ENCODE measurements around the gene RAB11B.
"Not testable (repeated sequence)": the region's sequence is repeated elsewhere in the genome, so short reads cannot be mapped to it uniquely, and the experiment has no call there.

RAB11B gene

GRCh38 chr19:8441725-8442544 is 51.8 kb downstream of the RAB11B start:
- DNase-seq, result no peak

DNA sequence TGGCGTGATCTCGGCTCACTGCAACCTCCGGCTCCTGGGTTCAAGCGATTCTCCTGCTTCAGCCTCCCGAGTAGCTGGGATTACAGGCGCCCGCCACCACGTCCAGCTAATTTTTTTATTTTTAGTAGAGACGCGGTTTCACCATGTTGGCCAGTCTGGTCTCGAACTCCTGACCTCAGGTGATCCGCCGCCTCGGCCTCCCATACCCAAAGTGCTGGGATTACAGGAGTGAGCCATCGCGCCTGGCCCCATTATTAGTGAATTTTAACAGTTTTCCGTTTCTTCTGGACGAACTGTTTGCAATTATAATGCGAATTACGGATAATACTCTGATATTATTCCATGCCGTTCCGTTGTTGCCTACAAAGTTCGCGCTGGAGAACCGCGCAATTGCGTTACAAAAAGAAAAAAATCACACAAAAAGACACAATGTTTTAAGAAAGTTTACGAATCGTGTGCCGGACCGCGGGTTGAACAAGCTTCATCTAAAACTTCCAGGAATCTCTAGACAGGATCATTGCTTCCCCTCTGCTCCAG is 54.0 kb downstream of the RAB11B start:
- DNase-seq, result not testable (repeated sequence)

DNA sequence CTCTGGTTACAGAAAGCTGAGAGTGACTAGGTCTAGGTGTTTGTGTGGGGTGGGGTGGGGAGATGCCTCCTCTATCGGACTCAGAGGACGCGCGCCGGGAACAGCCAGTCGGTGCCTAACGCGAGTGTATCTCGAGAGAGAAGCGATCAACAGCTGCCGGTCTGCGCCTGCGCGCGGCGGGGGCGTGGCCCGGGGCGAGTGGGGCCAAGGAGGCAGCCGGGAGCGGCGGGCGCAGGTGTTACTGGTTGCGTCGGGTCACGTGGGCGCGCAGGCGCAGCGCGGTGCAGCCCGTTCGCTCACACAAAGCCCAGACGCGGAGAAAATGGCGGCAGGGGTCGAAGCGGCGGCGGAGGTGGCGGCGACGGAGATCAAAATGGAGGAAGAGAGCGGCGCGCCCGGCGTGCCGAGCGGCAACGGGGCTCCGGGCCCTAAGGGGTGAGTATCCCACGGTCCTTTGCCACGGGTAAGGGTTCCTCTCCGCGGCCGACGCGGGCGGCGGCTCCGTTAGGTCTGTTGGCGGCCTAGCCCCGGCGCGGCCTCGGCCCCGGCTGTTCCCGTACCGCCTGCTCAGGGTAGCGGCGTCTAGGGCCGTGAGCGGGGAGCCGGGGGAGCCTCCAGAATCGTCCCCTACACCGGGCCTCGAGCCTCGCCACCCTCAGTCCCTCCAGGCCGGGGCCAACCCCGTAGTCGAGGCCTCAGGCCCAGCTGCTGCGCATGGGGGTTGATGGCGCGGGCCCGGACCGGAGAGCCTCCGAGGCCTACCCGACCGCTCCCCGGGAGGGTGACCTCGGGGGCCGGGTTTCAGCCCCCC is 54.7 kb downstream of the RAB11B start, which contains the start of gene HNRNPM:
Gene HNRNPM, plus strand, starts transcription at position 299 of the 811 bp plus-strand sequence. Its CDS starts 24 bp downstream, at position 323.
- peak; percentile 95 to 98 for DNase-seq

- peak; percentile 41 to 63 for DNase-seq
Observed at GRCh38 chr19:8445488-8446001, 55.4 kb downstream of the RAB11B start.

DNA sequence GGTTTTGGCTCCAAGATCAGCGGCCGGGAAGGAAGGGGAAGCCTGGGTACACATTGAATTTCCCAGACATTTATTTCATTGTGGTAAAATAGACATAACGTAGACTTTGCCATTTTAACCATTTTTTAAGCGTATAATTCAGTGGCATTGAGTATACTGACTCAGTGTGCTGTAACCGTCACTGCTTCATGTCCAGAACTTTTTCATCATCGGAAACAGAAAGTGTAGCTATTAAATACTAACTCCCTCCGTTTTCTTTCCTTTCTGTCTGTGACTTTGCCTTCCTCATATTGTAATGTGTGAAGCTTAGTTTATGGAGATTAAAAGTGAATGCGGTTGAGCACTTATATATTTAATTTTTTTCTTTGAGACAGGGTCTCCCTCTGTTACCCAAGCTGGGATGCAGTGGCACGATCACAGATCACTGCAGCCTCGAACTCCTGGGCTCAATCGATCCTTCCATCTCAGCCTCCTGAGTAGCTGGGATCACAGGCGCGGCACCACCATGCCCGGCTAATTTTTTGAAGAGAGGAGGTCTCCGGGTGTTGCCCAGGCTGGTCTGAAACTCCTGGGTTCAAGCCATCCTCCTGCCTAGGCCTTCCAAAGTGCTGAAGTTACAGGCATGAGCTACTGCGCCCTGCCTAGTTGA is 56.0 kb downstream of the RAB11B start:
- no peak for DNase-seq

- no peak for DNase-seq
Observed at GRCh38 chr19:8449830-8450229, 59.7 kb downstream of the RAB11B start.

GRCh38 chr19:8451377-8451776 is 61.2 kb downstream of the RAB11B start:
- DNase-seq, result no peak

- DNase-seq, result no peak
Observed at GRCh38 chr19:8451885-8452284, 61.7 kb downstream of the RAB11B start.

DNA sequence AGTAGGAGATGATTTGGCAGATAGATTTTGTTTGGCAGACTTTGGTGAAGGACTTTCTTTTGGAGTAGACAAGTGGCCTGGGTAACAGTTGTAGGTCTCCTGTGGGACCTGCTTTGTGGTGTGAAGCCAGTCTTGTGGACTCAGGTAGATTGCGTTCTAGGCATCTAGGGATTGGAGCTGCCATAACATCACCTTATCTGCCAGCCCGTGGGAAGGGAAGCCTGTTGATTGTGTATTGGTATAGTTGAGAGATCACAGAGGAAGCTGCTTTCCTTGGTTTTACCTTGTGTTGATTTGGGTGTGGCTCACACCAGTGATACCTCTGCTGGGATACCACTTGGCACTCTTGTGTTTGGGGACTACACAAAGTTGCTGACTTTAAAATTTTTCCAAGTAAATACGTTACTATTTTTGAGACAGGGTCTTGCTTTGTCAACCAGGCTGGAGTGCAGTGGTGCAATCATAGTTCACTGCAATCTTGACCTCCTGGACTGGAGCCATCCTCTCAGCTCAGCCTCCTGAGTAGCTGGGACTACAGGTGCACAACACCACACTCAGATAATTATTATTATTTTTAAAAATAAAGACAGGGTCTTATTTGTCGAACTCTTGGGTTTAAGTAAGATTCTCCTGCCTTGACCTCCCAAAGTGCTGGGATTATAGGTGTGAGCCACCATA is 62.4 kb downstream of the RAB11B start:
- no peak for DNase-seq

- no peak for DNase-seq
Observed at GRCh38 chr19:8453616-8454015, 63.5 kb downstream of the RAB11B start.
